Astrocyte of the cerebellum (primary cell): ENCODE data around the gene KDM4D.
"Not testable (repeated sequence)": the region's sequence is repeated elsewhere in the genome, so short reads cannot be mapped to it uniquely, and the experiment has no call there.

Source experiments
- DNase-seq: peaks from one replicate; pipeline ENCODE4 v3.0.0-alpha.2; 2011; ENCODE audit warnings: low read depth
- H3K4me3 ChIP-seq: 2 replicates; pipeline ENCODE4 v1.5.1; 2011; ENCODE audit warnings: mild to moderate bottlenecking, low read depth, low read length, moderate library complexity
- CTCF ChIP-seq: IDR thresholded peaks from 2 replicates; pipeline ENCODE4 v1.5.1; 2012; ENCODE audit warnings: low read length, low read depth, moderate library complexity, mild to moderate bottlenecking; ENCODE audit errors: missing control alignments
- in situ Hi-C: cut with HindIII; loops from 2 replicates; pipeline ENCODE4 v1.10.0; 2017; ENCODE audit warnings: low sequenced_read_pairs

Gene KDM4D

GRCh38 chr11:95016139-95016538, 42.6 kb downstream of the KDM4D start:
- TF ChIP-seq CTCF: no peak
- H3K4me3 ChIP-seq: no peak overlapping the region
- no peak for DNase-seq
- in situ Hi-C loops: no loop called here

GRCh38 chr11:95021468-95021867, 48.0 kb downstream of the KDM4D start:
- DNase-seq, H3K4me3 ChIP-seq, in situ Hi-C loops: not testable (repeated sequence)

- TF ChIP-seq CTCF: no peak
- H3K4me3 ChIP-seq: no peak within 1 kb of the TSS
- DNase-seq: no peak
- in situ Hi-C loops: no loop called here
These were observed 51.4 kb downstream of the KDM4D start, which contains the start of gene KDM4E for GRCh38 chr11:95024958-95025357. Gene KDM4E (plus strand): TSS chr11:95025258. CDS start chr11:95025558, 300 bp downstream.

GRCh38 chr11:95025594-95025993, 52.1 kb downstream of the KDM4D start:
- DNase-seq, in situ Hi-C loops, H3K4me3 ChIP-seq: not testable (repeated sequence)

GRCh38 chr11:95028357-95028756, 54.8 kb downstream of the KDM4D start:
- no peak overlapping the region for H3K4me3 ChIP-seq
- TF ChIP-seq CTCF: no peak
- in situ Hi-C loops: no loop called here
- no peak for DNase-seq

- no peak overlapping the region for H3K4me3 ChIP-seq
- no peak for DNase-seq
- in situ Hi-C loops: no loop called here
- TF ChIP-seq CTCF: no peak
These were observed 59.5 kb downstream of the KDM4D start for GRCh38 chr11:95033051-95033450.

- in situ Hi-C loops: no loop called here
- no peak for DNase-seq
- H3K4me3 ChIP-seq: no peak overlapping the region
- TF ChIP-seq CTCF: no peak
These were observed 61.8 kb downstream of the KDM4D start for GRCh38 chr11:95035316-95035715.

GRCh38 chr11:95037356-95038035, 64.0 kb downstream of the KDM4D start:
- DNase-seq, in situ Hi-C loops: not testable (repeated sequence)
- H3K4me3 ChIP-seq: peak overlapping the region; percentile 30
